ENCODE data around the gene YTHDC1.
"Not testable (repeated sequence)": the region's sequence is repeated elsewhere in the genome, so short reads cannot be mapped to it uniquely, and the experiment has no call there.

YTHDC1 gene

GRCh38 chr4:68291256-68291655 lies 58.6 kb downstream of the YTHDC1 start:
- no peak for DNase-seq (ENCODE audit: low read depth in 2 of 2)

GRCh38 chr4:68288393-68288740 lies 61.5 kb downstream of the YTHDC1 start:
- no peak for DNase-seq (ENCODE audit: low read depth in 2 of 2)

GRCh38 chr4:68287704-68288392 lies 62.0 kb downstream of the YTHDC1 start:
- DNase-seq (ENCODE audit: low read depth in 2 of 2) = no peak

GRCh38 chr4:68283714-68284113 lies 66.2 kb downstream of the YTHDC1 start:
- no peak for DNase-seq (ENCODE audit: low read depth in 2 of 2)

GRCh38 chr4:68283095-68283494 lies 66.8 kb downstream of the YTHDC1 start:
- DNase-seq (ENCODE audit: low read depth in 2 of 2) = no peak

- not testable (repeated sequence) for DNase-seq (ENCODE audit: low read depth in 2 of 2)
Measured at GRCh38 chr4:68281796-68282740, 67.8 kb downstream of the YTHDC1 start.

GRCh38 chr4:68278029-68278428 lies 71.9 kb downstream of the YTHDC1 start:
- no peak for DNase-seq (ENCODE audit: low read depth in 2 of 2)

- no peak for DNase-seq (ENCODE audit: low read depth in 2 of 2)
Measured at GRCh38 chr4:68277627-68278026, 72.3 kb downstream of the YTHDC1 start.

- no peak for DNase-seq (ENCODE audit: low read depth in 2 of 2)
Measured at GRCh38 chr4:68272860-68273259, 77.0 kb downstream of the YTHDC1 start.

GRCh38 chr4:68272380-68272779 lies 77.5 kb downstream of the YTHDC1 start:
- no peak for DNase-seq (ENCODE audit: low read depth in 2 of 2)

GRCh38 chr4:68271851-68272357 lies 78.0 kb downstream of the YTHDC1 start:
- DNase-seq (ENCODE audit: low read depth in 2 of 2) = no peak

- no peak for DNase-seq (ENCODE audit: low read depth in 2 of 2)
Measured at GRCh38 chr4:68267433-68267944, 82.4 kb downstream of the YTHDC1 start.

- no peak for DNase-seq (ENCODE audit: low read depth in 2 of 2)
Measured at GRCh38 chr4:68264875-68265565, 84.9 kb downstream of the YTHDC1 start.

All from stimulated activated CD4-positive, alpha-beta T cell treated with anti-CD3 and anti-CD28 coated beads, Interleukin-1b, Interleukin-23, amount 100 ng/mL, for 4 hours (primary cell).